GM23248 (cell line): ENCODE results near the gene YJEFN3.

Experiments used
- EZH2 ChIP-seq: fragments of 200-600 bp; sonication (generic); IDR thresholded peaks from 2 replicates; pipeline ENCODE4 v1.6.1; 2018; ENCODE audit warnings: antibody characterized with exemption, mild to moderate bottlenecking; ENCODE audit not compliant: insufficient read depth, poor library complexity, severe bottlenecking
- EZH2phosphoT487 ChIP-seq: fragments of 200-600 bp; sonication (generic); IDR thresholded peaks from 2 replicates; pipeline ENCODE4 v1.6.1; 2018; ENCODE audit warnings: antibody characterized with exemption, moderate library complexity, mild to moderate bottlenecking, low read depth; ENCODE audit not compliant: insufficient read depth

DNA sequence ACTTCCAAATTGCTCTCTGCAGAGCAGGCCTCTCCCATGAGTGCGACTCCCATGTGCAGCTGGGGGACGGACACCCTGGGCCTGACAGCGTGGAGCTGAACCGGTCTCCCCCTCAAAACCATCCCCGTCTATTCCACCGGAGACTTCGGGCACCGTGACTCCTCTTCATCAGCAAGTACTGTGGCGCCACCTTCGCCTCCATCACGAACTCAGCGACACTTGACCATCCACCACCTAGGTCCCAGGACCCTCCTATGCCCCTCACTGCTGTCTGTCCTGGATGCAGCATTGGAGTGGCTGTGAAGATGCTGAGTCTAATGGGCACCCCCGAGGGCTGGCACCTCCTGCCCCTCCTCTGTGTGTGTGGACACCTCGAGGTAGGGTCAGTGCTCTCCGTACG lies 29.9 kb downstream of the YJEFN3 start:
- TF ChIP-seq EZH2 (no peak), EZH2phosphoT487 (no peak)
